Stomach smooth muscle (tissue), 2 donors: Measurements from ENCODE around the gene UVRAG.

ENCODE experiments used
- H3K27ac ChIP-seq: one replicate; pipeline ENCODE4 v1.7.0; 2013; ENCODE audit warnings: mild to moderate bottlenecking, low read length, inconsistent platforms
- H3K27me3 ChIP-seq, 2 donors: one replicate each; pipeline ENCODE4 v1.7.0; 2013; ENCODE audit warnings: low read length in 2 of 2; ENCODE audit not compliant: insufficient read depth in 2 of 2, control insufficient read depth in 1 of 2
- H3K36me3 ChIP-seq, 2 donors: one replicate each; pipeline ENCODE4 v1.7.0; 2013; ENCODE audit warnings: low read length in 2 of 2; ENCODE audit not compliant: control insufficient read depth in 2 of 2, insufficient read depth in 2 of 2
- H3K4me1 ChIP-seq: one replicate; pipeline ENCODE4 v1.7.0; 2013; ENCODE audit warnings: low read length; ENCODE audit not compliant: control insufficient read depth, insufficient read depth
- H3K4me3 ChIP-seq, 2 donors: one replicate each; pipeline ENCODE4 v1.7.0; 2013; ENCODE audit warnings: low read length in 2 of 2
- H3K9ac ChIP-seq, 2 donors: one replicate each; pipeline ENCODE4 v1.7.0; 2013; ENCODE audit warnings: low read length in 2 of 2, mild to moderate bottlenecking in 1 of 2
- H3K9me3 ChIP-seq, 2 donors: one replicate each; pipeline ENCODE4 v1.7.0; 2013; ENCODE audit warnings: low read length in 2 of 2; ENCODE audit not compliant: control insufficient read depth in 2 of 2
- donor health status: healthy.
- donor health status: Pancreatic carcinoma.

The UVRAG gene

DNA sequence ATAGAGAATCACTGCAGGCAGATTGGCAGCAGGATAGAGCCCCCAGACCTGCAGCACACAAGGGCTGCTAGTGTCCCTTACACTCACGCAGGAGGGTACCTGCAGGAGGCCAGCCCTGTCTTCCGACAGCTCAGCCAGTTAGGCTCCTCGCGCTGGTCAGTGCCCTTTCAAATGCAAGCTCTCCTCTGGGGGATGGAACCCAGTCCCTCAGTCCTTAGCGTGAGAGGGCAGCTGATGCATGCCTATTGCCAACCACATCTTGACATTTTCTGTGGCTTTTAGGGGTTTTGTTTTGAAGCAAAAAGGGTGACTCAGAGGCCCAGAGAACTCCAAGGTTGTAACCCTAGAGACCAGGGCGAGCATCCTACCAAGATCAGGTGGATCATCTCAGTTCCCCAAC lies 351.3 kb downstream of the UVRAG start:
- Histone ChIP-seq H3K9ac (no peak overlapping the region), H3K36me3 (no peaks in the 10 kb centered on the region), H3K27ac (no peak overlapping the region), H3K27me3 (peaks cover 0 to 7% of the 10 kb centered on the region in 2 donors), H3K4me3 (no peak overlapping the region), H3K9me3 (no peaks in the 10 kb centered on the region), H3K4me1 (peaks cover 3% of the 10 kb centered on the region)

DNA sequence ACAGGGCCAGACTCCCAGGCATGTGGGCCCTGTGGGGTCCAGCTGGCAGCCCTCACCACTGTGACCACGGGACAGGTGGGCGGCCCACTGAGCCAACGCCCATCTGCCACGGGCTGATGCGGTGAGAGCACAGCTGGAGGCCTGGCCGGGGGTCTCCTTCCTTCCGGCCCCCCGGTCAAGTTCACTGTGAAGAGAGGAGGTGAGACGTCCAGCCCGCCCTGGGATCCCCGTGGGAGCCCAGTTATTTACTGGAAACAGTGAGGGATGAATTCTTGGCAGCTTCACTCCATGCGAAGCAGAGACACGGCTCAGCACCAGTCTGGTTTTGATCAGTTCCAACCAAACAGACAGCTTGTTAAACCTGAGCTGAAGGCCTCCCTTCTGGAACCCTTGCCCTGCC lies 352.6 kb downstream of the UVRAG start:
- Histone ChIP-seq H3K4me3 (no peak overlapping the region), H3K4me1 (no peaks in the 10 kb centered on the region), H3K27me3 (peaks cover 0 to 4% of the 10 kb centered on the region in 2 donors), H3K9me3 (no peaks in the 10 kb centered on the region), H3K36me3 (no peaks in the 10 kb centered on the region), H3K27ac (no peak overlapping the region), H3K9ac (no peak overlapping the region)

DNA sequence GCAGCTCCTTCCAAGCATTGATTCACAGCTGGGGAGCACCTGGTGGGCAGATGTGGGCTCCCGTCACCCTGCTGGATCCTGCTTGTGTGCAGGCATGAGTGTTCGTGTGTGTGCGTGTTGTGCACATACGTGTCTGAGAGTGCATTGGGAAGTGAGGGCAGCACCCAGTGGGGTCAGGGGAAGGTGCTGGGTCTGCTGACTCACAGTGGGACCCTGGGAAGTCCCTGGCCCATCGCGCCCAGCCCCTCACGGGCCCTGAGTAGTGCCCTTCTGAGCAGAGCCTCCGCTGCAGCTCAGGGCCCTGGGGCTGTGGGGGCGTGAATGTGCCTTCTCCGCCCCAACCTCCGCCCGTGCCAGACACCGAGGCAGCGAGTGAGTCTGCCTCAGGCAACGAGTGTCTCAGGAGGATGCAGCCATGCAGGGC lies 354.5 kb downstream of the UVRAG start:
- Histone ChIP-seq H3K9ac (no peak overlapping the region), H3K27me3 (no peaks in the 10 kb centered on the region)

DNA sequence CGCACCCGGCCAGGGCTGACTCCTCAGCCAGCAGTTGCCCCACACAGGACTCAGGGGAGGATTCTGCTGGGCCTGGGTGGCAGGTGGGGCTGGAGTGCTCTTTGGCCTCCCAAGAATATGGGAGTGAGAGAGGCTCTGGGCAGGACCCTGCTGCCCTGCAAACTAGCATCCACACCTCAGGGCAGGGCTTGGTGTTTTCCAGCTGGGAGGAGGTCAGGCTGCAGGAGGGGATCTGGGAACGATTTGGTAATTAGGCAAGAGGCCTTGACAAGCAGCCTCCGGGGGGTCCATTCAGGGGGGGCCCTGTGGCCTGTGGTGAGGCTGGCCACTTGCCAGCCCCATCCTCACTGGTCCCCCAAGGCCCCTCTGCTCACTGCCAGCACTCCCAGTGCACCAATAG lies 355.5 kb downstream of the UVRAG start:
- Histone ChIP-seq H3K27me3 (no peaks in the 10 kb centered on the region), H3K9ac (no peak overlapping the region)

More for the DNA sequence above, 354.5 kb downstream of the UVRAG start:
- H3K4me3 ChIP-seq: no peak overlapping the region
- no peaks in the 10 kb centered on the region for H3K4me1 ChIP-seq
- no peaks in the 10 kb centered on the region for H3K9me3 ChIP-seq
- no peak overlapping the region for H3K27ac ChIP-seq
- no peaks in the 10 kb centered on the region for H3K36me3 ChIP-seq

DNA sequence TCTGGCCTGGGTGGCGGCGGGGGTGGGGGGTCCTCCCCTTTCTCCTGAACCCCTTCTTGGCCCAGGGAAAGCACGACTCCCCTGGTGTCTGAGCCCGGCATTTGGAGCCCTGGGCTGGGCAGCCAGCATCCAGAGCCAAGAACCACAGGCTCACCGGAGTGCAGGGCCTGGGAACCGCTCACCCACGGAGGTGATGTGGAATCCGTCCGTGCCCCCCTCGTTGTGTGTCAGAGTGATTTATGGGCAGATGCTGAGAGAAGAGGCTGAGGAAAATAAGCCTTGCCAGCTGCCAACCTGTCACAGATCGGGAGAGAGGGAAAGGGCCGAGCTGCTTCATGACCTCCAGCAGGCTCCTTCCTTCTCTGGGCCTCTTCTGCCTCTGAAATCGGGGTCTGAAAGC lies 357.6 kb downstream of the UVRAG start:
- no peaks in the 10 kb centered on the region for H3K4me1 ChIP-seq

More for the DNA sequence above, 355.5 kb downstream of the UVRAG start:
- Histone ChIP-seq H3K4me3 (no peak overlapping the region), H3K27ac (no peak overlapping the region), H3K4me1 (no peaks in the 10 kb centered on the region), H3K36me3 (no peaks in the 10 kb centered on the region), H3K9me3 (no peaks in the 10 kb centered on the region)

DNA sequence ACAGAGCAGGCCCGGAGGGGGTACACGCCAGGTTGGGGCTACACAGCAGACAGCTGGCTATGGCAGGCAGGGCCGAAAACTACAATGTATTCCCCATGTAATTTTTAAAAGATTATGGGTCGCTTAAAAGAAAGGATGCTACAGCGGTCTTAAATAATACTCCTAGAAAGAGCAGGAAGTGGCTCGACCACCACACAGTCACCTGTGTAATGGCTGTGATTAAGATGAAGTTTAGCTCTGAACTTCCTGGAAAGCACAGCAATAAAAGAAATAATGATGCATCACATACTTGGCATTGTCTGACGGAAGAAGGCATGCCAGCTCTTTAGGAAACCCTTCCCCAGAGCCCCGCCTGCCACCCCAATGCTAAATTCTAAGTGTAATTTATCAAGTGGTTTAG lies 358.7 kb downstream of the UVRAG start:
- Histone ChIP-seq H3K4me3 (no peak overlapping the region), H3K4me1 (no peaks in the 10 kb centered on the region), H3K9me3 (no peaks in the 10 kb centered on the region), H3K9ac (no peak overlapping the region), H3K27me3 (no peaks in the 10 kb centered on the region), H3K27ac (no peak overlapping the region), H3K36me3 (no peaks in the 10 kb centered on the region)

More for the DNA sequence above, 357.6 kb downstream of the UVRAG start:
- H3K9me3 ChIP-seq: no peaks in the 10 kb centered on the region
- H3K36me3 ChIP-seq: no peaks in the 10 kb centered on the region
- no peak overlapping the region for H3K4me3 ChIP-seq
- H3K9ac ChIP-seq: no peak overlapping the region
- H3K27ac ChIP-seq: no peak overlapping the region
- H3K27me3 ChIP-seq: no peaks in the 10 kb centered on the region

DNA sequence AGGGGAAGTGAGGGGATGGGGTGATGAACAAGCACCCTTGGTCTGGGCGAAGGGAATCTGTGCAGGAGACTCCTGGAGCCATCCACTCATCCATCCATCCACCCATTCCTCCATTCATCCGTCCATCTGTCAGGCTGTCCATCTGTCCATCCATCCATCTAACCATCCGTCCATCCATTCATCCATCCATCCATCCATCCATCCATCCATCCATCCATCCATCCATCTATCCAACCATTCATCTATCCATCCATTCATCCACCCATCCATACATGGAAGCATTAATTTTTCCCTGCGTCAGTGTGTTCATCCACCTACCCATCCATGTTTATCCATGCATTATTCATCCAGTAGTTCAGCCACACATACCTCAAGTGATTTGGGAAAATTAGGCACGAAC lies 359.3 kb downstream of the UVRAG start:
- Histone ChIP-seq H3K36me3 (no peaks in the 10 kb centered on the region), H3K27ac (no peak overlapping the region), H3K27me3 (no peaks in the 10 kb centered on the region), H3K4me3 (no peak overlapping the region), H3K9me3 (no peaks in the 10 kb centered on the region), H3K4me1 (no peaks in the 10 kb centered on the region), H3K9ac (no peak overlapping the region)

DNA sequence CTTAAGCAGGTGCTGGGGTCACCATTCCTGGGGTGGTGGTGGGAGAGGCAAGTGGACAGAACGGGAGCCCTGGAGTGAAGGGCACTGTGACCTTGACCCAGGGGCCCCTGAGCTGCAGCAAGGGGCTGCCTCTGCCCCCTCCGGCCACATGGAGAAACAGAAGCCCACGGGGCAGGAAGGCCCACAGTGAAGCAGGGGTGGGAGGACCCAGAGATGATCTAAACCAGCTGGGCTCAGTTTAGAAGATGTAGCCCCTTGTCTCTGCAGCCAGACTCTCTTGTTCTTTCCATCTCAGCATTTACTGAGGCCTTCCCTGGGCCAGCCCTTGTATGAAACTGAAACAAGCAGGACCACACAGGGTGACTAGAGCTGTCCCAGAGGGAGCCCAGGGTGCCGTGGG lies 360.8 kb downstream of the UVRAG start:
- H3K9me3 ChIP-seq: no peaks in the 10 kb centered on the region
- H3K4me1 ChIP-seq: no peaks in the 10 kb centered on the region
- H3K27ac ChIP-seq: no peak overlapping the region
- no peaks in the 10 kb centered on the region for H3K27me3 ChIP-seq
- H3K36me3 ChIP-seq: no peaks in the 10 kb centered on the region
- H3K9ac ChIP-seq: no peak overlapping the region
- no peak overlapping the region for H3K4me3 ChIP-seq

DNA sequence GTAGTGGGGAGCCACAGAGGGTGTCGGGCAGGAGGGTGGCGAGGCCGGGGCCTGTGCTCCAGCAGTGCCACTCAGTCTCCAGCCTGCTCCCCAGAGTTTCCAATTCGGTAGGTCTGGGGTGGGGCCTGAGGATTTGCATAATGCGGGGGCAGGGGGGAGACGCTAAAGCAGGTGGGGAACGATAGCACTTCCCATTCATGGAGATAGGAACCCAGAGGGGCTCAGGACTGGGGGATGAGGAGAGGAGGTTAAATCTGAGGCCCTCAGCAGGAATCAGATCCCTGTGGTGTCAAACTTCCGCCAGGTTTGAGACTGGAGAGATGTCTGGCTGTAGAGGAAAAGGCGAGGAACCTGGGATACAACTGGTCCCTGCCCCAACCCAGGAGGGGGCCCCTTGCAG lies 361.5 kb downstream of the UVRAG start:
- Histone ChIP-seq H3K36me3 (no peaks in the 10 kb centered on the region), H3K4me1 (no peaks in the 10 kb centered on the region)

DNA sequence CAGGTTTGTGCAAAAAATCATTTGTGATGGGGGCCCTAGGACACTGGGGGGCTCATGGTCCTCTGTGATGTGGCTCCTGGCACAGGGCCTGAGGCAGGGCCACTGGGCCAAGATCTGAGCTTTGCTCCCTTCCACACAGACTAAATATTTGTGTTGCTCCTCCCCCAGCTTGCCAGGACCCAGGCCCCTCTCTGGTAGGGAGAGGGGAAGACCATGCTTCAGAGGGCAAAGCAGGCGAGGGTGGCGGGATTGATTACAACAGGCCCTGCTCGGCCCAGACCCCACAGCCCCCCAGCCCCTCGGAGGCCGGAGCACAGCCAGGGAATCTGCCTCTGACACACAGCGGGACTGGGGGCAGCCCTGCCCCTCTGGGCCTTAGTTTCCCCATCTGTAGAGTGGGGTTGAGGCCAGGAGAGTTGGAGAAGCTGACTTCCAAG lies 362.3 kb downstream of the UVRAG start:
- H3K9ac ChIP-seq: no peak overlapping the region
- H3K27ac ChIP-seq: no peak overlapping the region
- H3K9me3 ChIP-seq: no peaks in the 10 kb centered on the region
- H3K36me3 ChIP-seq: no peaks in the 10 kb centered on the region
- H3K4me1 ChIP-seq: no peaks in the 10 kb centered on the region
- H3K4me3 ChIP-seq: no peak overlapping the region
- H3K27me3 ChIP-seq: no peaks in the 10 kb centered on the region

More for the DNA sequence above, 361.5 kb downstream of the UVRAG start:
- no peaks in the 10 kb centered on the region for H3K27me3 ChIP-seq
- no peak overlapping the region for H3K4me3 ChIP-seq
- H3K9ac ChIP-seq: no peak overlapping the region
- H3K27ac ChIP-seq: no peak overlapping the region
- H3K9me3 ChIP-seq: no peaks in the 10 kb centered on the region

DNA sequence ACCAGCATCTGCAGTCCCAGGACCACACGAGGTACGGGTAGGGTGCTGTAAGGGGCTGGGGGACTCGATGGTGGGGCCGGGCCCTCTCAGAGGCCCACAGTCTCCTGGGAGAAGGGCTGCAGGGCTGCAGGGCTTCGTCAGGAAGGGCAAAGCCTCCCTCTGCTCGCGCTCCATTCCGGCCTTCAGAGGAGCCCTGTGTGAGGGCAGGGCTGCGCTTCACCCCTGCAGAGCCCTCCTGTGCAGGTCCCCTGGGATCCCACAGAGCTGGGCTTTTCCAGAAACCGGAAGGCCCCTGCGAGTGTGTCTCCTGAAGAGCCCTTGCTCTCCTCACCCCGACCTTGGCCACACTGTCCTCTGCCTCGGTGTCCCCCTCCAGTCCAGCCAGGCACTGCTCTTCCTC lies 364.1 kb downstream of the UVRAG start:
- H3K4me3 ChIP-seq: no peak overlapping the region
- no peaks in the 10 kb centered on the region for H3K27me3 ChIP-seq
- H3K36me3 ChIP-seq: no peaks in the 10 kb centered on the region
- H3K4me1 ChIP-seq: no peaks in the 10 kb centered on the region
- no peak overlapping the region for H3K9ac ChIP-seq
- no peak overlapping the region for H3K27ac ChIP-seq
- no peaks in the 10 kb centered on the region for H3K9me3 ChIP-seq
